WI38 (cell line): Measurements from ENCODE around the gene GTF2H4.

Experiments
- H3K4me3 ChIP-seq: 2 replicates; pipeline ENCODE4 v1.5.1; 2011; ENCODE audit warnings: low read depth, mild to moderate bottlenecking, control low read depth, low read length
- CTCF ChIP-seq: IDR thresholded peaks from 2 replicates; pipeline ENCODE4 v1.5.1; 2012; ENCODE audit warnings: low read depth, mild to moderate bottlenecking, control low read depth, low read length

The GTF2H4 gene

GRCh38 chr6:30944051-30944450 lies 36.0 kb downstream of the GTF2H4 start:
- TF ChIP-seq CTCF: no peak
- H3K4me3 ChIP-seq: no peak overlapping the region

GRCh38 chr6:30945281-30945680 lies 37.3 kb downstream of the GTF2H4 start:
- no peak overlapping the region for H3K4me3 ChIP-seq
- no peak for TF ChIP-seq CTCF

- no peak overlapping the region for H3K4me3 ChIP-seq
- no peak for TF ChIP-seq CTCF
Measured at GRCh38 chr6:30947231-30947630, 39.2 kb downstream of the GTF2H4 start.

- no peak overlapping the region for H3K4me3 ChIP-seq
- no peak for TF ChIP-seq CTCF
Measured at GRCh38 chr6:30948811-30949210, 40.8 kb downstream of the GTF2H4 start.

GRCh38 chr6:30951907-30952469 lies 44.0 kb downstream of the GTF2H4 start:
- no peak for TF ChIP-seq CTCF
- H3K4me3 ChIP-seq: no peak overlapping the region

- no peak overlapping the region; the same call in 1 of the 2 replicates for H3K4me3 ChIP-seq
- TF ChIP-seq CTCF: no peak
Measured at GRCh38 chr6:30954631-30955366, 46.8 kb downstream of the GTF2H4 start.

GRCh38 chr6:30955367-30956042 lies 47.5 kb downstream of the GTF2H4 start:
- H3K4me3 ChIP-seq: peak overlapping the region; percentile 23; the same call in 1 of the 2 replicates
- TF ChIP-seq CTCF: no peak
